ENCODE results near the gene SLC24A3.

The SLC24A3 gene

DNA sequence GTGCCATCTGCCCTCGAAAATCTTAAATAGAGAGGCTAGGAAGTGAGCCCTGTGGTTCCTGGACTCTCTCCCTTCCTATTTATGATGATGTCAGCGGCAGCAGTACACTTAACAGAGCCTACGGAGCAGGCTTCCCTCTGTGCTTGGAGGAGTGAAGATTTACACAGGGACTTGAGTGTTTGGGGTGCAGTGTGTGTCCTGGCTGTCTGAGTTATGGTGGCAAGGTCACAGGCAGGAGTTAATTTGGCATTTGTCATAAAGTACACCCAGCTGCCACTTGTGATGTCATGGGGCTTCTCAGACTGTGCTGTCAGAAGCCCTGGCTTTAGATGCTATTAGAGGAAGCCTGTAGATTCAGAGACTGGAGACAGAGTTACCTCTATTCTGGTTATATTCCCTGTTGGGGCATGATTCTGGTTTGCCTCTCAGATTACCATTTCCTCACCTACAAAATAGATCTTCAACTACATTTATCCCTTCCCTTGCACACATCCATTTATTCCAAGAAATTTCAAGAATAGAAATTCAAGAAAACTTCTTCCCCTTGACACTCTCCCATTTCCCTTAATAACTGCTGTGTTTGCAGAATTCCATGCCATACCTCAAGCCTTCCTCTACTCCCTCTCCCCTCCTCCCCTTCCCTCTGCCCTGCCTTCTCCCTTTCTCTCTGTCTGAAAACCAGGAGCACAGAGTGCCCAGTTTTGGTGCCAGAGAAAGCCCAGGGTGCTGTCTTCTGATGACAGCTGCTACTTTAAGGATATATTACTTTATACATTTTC lies 72.1 kb downstream of the SLC24A3 start:
- no peak for TF ChIP-seq ZFP3 (CRISPR knock-in tag; IDR thresholded peaks at IDR 0.05)
- no peak for TF ChIP-seq ZNF70 (CRISPR knock-in tag; IDR thresholded peaks at IDR 0.05)
- no peak for TF ChIP-seq ARNTL (CRISPR knock-in tag; IDR thresholded peaks at IDR 0.05; ENCODE audit: borderline replicate concordance, low read depth)
- TF ChIP-seq OSR1 (CRISPR knock-in tag; IDR thresholded peaks at IDR 0.05) = no peak
- no peak for TF ChIP-seq TSHZ2 (CRISPR knock-in tag; IDR thresholded peaks at IDR 0.05)
- no peak for TF ChIP-seq SNAI2 (CRISPR knock-in tag; IDR thresholded peaks at IDR 0.05)
- TF ChIP-seq TOX (CRISPR knock-in tag; IDR thresholded peaks at IDR 0.05; ENCODE audit: borderline replicate concordance) = no peak
- no peak for TF ChIP-seq ISL1 (CRISPR knock-in tag; IDR thresholded peaks at IDR 0.05)
- TF ChIP-seq CSDC2 (CRISPR knock-in tag; IDR thresholded peaks at IDR 0.05) = no peak
- no peak for TF ChIP-seq GLIS3 (CRISPR knock-in tag; IDR thresholded peaks at IDR 0.05)
- no peak for TF ChIP-seq PPARA (CRISPR knock-in tag; IDR thresholded peaks at IDR 0.05; ENCODE audit: borderline replicate concordance)
- no peak for TF ChIP-seq CREB5 (CRISPR knock-in tag; IDR thresholded peaks at IDR 0.05; ENCODE audit: low read depth)
- no peak for TF ChIP-seq TCF4 (CRISPR knock-in tag; IDR thresholded peaks at IDR 0.05; ENCODE audit: borderline replicate concordance)
- TF ChIP-seq ZC3H10 (CRISPR knock-in tag; IDR thresholded peaks at IDR 0.05) = no peak
- no peak for TF ChIP-seq BACH2 (CRISPR knock-in tag; IDR thresholded peaks at IDR 0.05; ENCODE audit: borderline replicate concordance)
- TF ChIP-seq ZNF8 (CRISPR knock-in tag; IDR thresholded peaks at IDR 0.05) = no peak
- ATAC-seq = no peak

DNA sequence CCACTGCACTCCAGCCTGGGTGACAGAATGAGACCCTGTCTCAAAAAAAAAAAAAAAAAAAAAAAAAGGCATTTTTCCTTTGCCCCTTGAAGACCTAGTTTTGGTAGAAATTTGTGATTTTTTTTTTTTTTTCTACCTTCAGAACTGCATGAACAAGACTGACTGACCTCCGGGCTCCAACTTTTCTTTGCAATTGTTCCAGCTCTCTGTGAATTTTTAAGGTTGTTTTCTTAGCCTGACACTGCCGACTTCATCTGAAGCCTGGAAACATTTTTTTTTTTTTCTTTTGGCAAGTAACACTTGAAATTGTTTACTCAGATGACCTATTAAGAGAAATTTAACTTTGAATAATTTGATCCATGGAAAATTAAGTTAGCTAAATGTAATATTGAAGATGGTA lies 73.0 kb downstream of the SLC24A3 start:
- TF ChIP-seq CREB5 (CRISPR knock-in tag; IDR thresholded peaks at IDR 0.05; ENCODE audit: low read depth) = no peak
- TF ChIP-seq ZNF70 (CRISPR knock-in tag; IDR thresholded peaks at IDR 0.05) = no peak
- TF ChIP-seq TOX (CRISPR knock-in tag; IDR thresholded peaks at IDR 0.05; ENCODE audit: borderline replicate concordance) = no peak
- TF ChIP-seq RARB (CRISPR knock-in tag; IDR thresholded peaks at IDR 0.05) = no peak
- TF ChIP-seq ZFP3 (CRISPR knock-in tag; IDR thresholded peaks at IDR 0.05) = no peak
- no peak for TF ChIP-seq CSDC2 (CRISPR knock-in tag; IDR thresholded peaks at IDR 0.05)
- no peak for TF ChIP-seq ESRRG (CRISPR knock-in tag; IDR thresholded peaks at IDR 0.05)
- TF ChIP-seq ZNF8 (CRISPR knock-in tag; IDR thresholded peaks at IDR 0.05) = no peak
- TF ChIP-seq, protein P1, sequence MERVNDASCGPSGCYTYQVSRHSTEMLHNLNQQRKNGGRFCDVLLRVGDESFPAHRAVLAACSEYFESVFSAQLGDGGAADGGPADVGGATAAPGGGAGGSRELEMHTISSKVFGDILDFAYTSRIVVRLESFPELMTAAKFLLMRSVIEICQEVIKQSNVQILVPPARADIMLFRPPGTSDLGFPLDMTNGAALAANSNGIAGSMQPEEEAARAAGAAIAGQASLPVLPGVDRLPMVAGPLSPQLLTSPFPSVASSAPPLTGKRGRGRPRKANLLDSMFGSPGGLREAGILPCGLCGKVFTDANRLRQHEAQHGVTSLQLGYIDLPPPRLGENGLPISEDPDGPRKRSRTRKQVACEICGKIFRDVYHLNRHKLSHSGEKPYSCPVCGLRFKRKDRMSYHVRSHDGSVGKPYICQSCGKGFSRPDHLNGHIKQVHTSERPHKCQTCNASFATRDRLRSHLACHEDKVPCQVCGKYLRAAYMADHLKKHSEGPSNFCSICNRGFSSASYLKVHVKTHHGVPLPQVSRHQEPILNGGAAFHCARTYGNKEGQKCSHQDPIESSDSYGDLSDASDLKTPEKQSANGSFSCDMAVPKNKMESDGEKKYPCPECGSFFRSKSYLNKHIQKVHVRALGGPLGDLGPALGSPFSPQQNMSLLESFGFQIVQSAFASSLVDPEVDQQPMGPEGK (CRISPR knock-in tag; IDR thresholded peaks at IDR 0.05; ENCODE audit: borderline replicate concordance) = no peak
- TF ChIP-seq SNAI2 (CRISPR knock-in tag; IDR thresholded peaks at IDR 0.05) = no peak
- TF ChIP-seq ARNTL (CRISPR knock-in tag; IDR thresholded peaks at IDR 0.05; ENCODE audit: borderline replicate concordance, low read depth) = no peak
- TF ChIP-seq GLIS3 (CRISPR knock-in tag; IDR thresholded peaks at IDR 0.05) = no peak
- no peak for TF ChIP-seq PPARA (CRISPR knock-in tag; IDR thresholded peaks at IDR 0.05; ENCODE audit: borderline replicate concordance)
- TF ChIP-seq, protein P2, sequence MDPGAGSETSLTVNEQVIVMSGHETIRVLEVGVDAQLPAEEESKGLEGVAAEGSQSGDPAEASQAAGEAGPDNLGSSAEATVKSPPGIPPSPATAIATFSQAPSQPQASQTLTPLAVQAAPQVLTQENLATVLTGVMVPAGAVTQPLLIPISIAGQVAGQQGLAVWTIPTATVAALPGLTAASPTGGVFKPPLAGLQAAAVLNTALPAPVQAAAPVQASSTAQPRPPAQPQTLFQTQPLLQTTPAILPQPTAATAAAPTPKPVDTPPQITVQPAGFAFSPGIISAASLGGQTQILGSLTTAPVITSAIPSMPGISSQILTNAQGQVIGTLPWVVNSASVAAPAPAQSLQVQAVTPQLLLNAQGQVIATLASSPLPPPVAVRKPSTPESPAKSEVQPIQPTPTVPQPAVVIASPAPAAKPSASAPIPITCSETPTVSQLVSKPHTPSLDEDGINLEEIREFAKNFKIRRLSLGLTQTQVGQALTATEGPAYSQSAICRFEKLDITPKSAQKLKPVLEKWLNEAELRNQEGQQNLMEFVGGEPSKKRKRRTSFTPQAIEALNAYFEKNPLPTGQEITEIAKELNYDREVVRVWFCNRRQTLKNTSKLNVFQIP (CRISPR knock-in tag; IDR thresholded peaks at IDR 0.05; ENCODE audit: borderline replicate concordance, low read depth) = no peak
- TF ChIP-seq OSR1 (CRISPR knock-in tag; IDR thresholded peaks at IDR 0.05) = no peak
- no peak for ATAC-seq
